GM13976 (cell line): ENCODE results near the gene RUNX3.
"Not testable (repeated sequence)": the region's sequence is repeated elsewhere in the genome, so short reads cannot be mapped to it uniquely, and the experiment has no call there.

Experiments
- DNase-seq: peaks from one replicate; pipeline ENCODE4 v3.0.0; 2012; ENCODE audit warnings: low spot score
- in situ Hi-C: fragments of 300-500 bp; cut with MboI; formaldehyde crosslinking; loops from one replicate; pipeline ENCODE4 v1.12.0; 2022; ENCODE audit warnings: low sequenced_read_pairs, mixed read lengths, inconsistent platforms; ENCODE audit not compliant: unreplicated experiment
- TF ChIP-seq, protein P1 (sequence below): IDR thresholded peaks from 2 replicates; pipeline ENCODE4 v1.5.1; 2012; ENCODE audit warnings: borderline replicate concordance, mild to moderate bottlenecking; ENCODE audit not compliant: insufficient read depth; ENCODE audit errors: extremely low read depth, missing control alignments, control extremely low read depth

Gene RUNX3

DNA sequence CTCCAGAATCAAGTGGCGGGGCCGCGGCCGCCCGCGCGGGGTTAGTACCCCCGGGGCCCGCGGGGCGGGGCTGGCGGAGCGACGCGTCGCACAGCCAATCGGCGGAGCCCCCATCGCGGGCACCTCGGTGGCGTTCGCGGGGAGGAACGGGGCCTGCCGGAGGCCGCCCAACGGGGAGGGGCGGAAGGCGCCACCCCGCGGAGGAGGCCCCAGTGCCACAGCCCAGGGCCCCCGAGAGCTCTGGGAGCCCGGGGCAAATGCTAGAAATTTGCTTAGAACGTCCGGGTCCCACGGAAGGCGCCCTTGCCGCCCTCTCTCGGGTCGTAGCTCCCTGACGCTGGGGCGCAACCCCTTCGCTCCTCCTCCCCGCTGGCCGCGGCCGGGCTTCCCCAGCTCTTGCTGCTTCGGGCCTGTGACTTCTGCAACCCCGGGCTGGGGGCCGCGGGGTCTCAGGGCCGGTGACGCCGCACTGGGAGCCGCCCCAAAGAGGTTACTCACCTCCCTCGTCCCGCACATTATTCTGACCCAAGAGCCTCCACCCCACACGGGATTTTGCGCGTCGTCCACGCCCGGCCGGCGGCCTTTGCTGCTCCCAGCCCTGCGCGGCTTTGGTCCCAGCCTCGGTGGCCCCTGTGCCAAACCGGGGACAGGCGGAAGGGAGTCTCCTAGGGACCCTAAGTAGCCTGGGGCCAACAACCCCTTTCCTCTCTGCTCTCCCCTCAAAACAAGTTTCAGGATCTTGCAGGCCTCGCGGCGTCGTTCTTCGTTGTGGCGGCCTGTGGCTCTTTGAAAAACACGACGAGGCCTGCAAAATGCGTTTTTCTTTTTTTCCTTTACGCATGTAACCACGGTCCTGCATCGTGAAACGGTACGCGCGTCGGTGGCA, at the start of gene RUNX3:
Gene RUNX3 (minus strand): TSS at position 17 of the 886 bp plus-strand sequence. CDS start 408 bp downstream, outside the sequence.
- peak; percentile 97 for DNase-seq
- in situ Hi-C loops = loop anchor here (10.0 kb wide), 1 partner anchor 104 kb away; no protein-coding TSS in a partner anchor

DNA sequence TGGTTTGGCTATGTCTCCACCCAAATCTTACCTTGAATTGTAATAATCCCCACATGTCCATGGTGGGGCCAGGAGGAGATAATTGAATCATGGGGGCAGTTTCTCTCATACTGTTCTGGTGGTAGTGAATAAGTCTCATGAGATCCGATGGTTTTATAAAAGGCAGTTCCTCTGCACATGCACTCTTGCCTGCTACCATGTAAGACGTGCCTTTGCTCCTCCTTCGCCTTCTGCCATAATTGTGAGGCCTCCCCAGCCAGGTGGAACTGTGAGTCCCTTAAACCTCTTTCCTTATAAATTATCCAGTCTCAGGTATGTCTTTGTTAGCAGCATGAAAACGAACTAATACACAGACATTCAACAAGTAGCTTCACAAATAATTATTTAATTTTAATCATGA, 49.2 kb upstream of the RUNX3 start:
- in situ Hi-C loops, DNase-seq: not testable (repeated sequence)

More for the DNA sequence above, at the start of gene RUNX3:
- TF ChIP-seq, protein P1, sequence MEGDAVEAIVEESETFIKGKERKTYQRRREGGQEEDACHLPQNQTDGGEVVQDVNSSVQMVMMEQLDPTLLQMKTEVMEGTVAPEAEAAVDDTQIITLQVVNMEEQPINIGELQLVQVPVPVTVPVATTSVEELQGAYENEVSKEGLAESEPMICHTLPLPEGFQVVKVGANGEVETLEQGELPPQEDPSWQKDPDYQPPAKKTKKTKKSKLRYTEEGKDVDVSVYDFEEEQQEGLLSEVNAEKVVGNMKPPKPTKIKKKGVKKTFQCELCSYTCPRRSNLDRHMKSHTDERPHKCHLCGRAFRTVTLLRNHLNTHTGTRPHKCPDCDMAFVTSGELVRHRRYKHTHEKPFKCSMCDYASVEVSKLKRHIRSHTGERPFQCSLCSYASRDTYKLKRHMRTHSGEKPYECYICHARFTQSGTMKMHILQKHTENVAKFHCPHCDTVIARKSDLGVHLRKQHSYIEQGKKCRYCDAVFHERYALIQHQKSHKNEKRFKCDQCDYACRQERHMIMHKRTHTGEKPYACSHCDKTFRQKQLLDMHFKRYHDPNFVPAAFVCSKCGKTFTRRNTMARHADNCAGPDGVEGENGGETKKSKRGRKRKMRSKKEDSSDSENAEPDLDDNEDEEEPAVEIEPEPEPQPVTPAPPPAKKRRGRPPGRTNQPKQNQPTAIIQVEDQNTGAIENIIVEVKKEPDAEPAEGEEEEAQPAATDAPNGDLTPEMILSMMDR = peak; percentile 16

DNA sequence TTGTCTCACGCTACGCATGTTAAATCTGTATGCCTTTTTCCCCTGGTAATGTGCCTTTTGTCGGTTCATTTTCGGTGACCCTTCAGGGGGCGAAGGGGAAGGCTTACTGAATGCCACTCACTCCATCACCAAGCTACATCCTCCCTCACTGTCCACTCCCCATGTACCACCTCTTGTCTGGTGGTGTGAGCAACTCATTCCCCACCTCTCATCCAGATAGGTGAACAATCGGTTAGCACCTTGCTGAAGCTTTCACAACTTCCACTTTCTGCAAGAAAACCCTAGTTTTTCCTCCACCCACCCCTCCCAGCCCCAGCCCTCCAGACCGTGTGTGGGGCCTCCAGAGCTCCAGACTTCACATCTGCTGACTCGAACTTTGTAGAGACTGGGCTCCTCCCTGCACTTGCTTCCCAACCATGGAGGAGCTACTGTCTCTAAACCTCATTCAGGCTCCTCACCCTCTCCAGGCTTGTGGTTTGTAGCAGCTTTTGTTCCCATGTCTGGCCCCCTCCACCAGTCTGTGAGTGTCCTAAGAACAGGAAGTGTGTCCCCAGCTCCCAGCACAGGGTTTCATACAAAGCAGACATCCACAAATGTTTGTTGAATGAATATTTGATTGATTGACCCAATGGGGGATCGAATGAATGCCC, 48.4 kb upstream of the RUNX3 start:
- TF ChIP-seq, protein P1 = no peak
- no peak for DNase-seq
- in situ Hi-C loops = no loop called here

DNA sequence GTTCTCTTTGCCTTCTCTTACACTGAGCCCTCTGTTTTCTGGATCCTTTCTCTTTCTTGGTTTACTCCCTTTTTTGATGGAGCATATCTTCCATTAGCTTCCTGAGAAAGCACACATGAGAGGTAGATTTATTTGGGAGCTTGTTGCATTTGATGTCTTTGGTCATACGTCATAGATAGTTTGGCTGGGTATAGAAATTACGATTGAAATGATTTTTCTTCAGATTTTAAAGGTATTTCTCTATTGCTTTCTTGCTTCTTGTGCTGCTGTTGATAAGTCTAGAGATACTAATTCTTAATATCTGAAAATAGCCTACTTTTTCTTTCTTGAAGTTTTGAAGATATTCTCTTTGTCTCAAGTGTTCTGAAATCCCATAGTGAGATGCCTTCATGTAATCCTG, 45.3 kb upstream of the RUNX3 start:
- TF ChIP-seq, protein P1 = no peak
- DNase-seq = no peak
- in situ Hi-C loops = no loop called here

DNA sequence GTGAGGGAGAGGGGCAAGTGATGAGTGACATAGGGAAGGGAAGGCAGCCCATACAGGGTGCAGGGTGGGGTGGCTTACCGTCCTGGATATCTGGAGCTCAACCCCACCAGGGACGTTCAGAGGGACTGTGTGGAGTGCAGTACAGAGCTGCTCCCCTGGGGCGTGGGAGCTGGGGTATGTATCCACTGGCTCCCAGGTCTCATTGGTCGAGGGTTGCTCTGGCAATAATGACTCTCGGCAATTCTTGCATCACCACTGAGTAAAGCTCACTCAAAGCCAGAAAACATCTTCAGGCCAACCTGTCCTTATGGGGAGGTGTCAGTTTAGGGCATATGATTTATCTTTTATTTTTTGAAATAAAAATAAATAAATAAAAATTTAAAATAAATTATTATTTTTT, 43.2 kb upstream of the RUNX3 start:
- no peak for DNase-seq
- TF ChIP-seq, protein P1 = no peak

DNA sequence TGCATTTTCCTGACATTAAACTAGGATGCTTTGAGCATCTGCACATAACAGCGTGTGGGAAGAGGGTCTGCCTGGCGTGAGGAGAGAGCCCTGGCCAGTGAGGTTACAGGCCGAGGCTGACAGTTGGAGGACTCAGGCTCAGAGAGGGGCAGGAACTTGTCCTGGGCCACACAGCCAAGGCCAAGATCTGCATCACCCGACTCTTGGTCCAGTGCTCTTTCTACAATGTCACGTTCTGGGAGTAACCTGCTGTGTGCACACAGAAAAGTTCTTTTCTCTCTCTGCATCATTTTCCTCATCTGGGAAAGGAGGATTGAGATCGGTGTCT, 42.8 kb upstream of the RUNX3 start:
- no peak for DNase-seq
- TF ChIP-seq, protein P1 = no peak
- in situ Hi-C loops = no loop called here

More for the DNA sequence above, 43.2 kb upstream of the RUNX3 start:
- in situ Hi-C loops = no loop called here
